DND-41 (cell line): ENCODE measurements around the gene METTL13.

Experiments used
- EZH2 ChIP-seq: IDR thresholded peaks from 3 replicates; pipeline ENCODE4 v1.6.1; 2012; ENCODE audit warnings: borderline replicate concordance, low read depth, mild to moderate bottlenecking, moderate library complexity, low read length, inconsistent platforms; ENCODE audit not compliant: severe bottlenecking
- TF ChIP-seq, protein P1 (sequence below): IDR thresholded peaks from 2 replicates; pipeline ENCODE4 v1.5.1; 2012; ENCODE audit warnings: borderline replicate concordance, low read length, moderate library complexity, mild to moderate bottlenecking; ENCODE audit not compliant: poor library complexity, severe bottlenecking; ENCODE audit errors: extremely low read depth

DNA sequence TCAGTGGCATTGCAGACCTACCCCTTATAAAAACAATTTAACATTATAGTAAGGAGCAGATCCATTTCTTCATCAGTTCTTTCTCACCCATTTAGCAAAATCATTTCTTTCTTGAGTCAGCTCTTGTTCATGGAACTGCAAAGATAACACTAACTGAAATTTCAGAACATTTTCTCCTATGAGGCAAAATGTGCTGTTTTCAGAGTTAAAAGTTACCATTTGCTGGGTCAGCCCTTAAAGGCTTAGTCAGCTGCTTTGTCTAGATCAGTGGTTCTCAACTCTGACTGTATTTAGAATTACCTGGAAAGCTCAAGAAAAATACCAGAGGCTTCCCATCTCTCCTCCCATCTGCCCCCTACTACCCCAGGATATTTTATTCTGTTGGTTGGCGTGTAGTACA is 12.2 kb downstream of the METTL13 start:
- TF ChIP-seq, protein P1, sequence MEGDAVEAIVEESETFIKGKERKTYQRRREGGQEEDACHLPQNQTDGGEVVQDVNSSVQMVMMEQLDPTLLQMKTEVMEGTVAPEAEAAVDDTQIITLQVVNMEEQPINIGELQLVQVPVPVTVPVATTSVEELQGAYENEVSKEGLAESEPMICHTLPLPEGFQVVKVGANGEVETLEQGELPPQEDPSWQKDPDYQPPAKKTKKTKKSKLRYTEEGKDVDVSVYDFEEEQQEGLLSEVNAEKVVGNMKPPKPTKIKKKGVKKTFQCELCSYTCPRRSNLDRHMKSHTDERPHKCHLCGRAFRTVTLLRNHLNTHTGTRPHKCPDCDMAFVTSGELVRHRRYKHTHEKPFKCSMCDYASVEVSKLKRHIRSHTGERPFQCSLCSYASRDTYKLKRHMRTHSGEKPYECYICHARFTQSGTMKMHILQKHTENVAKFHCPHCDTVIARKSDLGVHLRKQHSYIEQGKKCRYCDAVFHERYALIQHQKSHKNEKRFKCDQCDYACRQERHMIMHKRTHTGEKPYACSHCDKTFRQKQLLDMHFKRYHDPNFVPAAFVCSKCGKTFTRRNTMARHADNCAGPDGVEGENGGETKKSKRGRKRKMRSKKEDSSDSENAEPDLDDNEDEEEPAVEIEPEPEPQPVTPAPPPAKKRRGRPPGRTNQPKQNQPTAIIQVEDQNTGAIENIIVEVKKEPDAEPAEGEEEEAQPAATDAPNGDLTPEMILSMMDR: no peak
- no peak for TF ChIP-seq EZH2
